HL-60 (cell line): ENCODE data around the gene EEF2K.

Source experiments
- DNase-seq, 2 experiments: peaks; one replicate each; pipeline ENCODE4 v3.0.0-alpha.2; 2010 to 2020; ENCODE audit warnings: low read depth in 1 of 2, low spot score in 1 of 2
- H3K27ac ChIP-seq: fragments of 250-450 bp; sonication (Bioruptor Pico); replicated peaks from 2 replicates; pipeline ENCODE4 v1.5.1; 2020; ENCODE audit warnings: mild to moderate bottlenecking, moderate library complexity
- H3K27me3 ChIP-seq: fragments of 250-450 bp; sonication (Bioruptor Pico); 2 replicates; pipeline ENCODE4 v1.5.1; 2021; ENCODE audit warnings: mild to moderate bottlenecking, moderate library complexity; ENCODE audit not compliant: insufficient read depth, poor library complexity, severe bottlenecking
- H3K4me3 ChIP-seq: replicated peaks from 2 replicates; pipeline ENCODE4 v1.5.1; 2011; ENCODE audit warnings: mild to moderate bottlenecking, control low read depth, low read length; ENCODE audit not compliant: insufficient read depth
- CTCF ChIP-seq: IDR thresholded peaks from one replicate; pipeline ENCODE4 v1.5.1; 2011; ENCODE audit warnings: low read length, control low read depth, inconsistent platforms; ENCODE audit not compliant: insufficient read depth
- GABPA ChIP-seq: IDR thresholded peaks from 2 replicates; pipeline ENCODE4 v1.6.1; 2012; ENCODE audit warnings: low read depth
- POLR2AphosphoS5 ChIP-seq: IDR thresholded peaks from 2 replicates; pipeline ENCODE4 v1.6.1; 2012; ENCODE audit warnings: low read depth
- REST ChIP-seq: IDR thresholded peaks from 2 replicates; pipeline ENCODE4 v1.6.1; 2012; ENCODE audit warnings: low read depth; ENCODE audit not compliant: insufficient replicate concordance
- SPI1 ChIP-seq: IDR thresholded peaks from 2 replicates; pipeline ENCODE4 v1.6.1; 2012; ENCODE audit warnings: low read depth, mild to moderate bottlenecking, borderline replicate concordance

EEF2K gene

GRCh38 chr16:22177968-22178930 is 27.8 kb upstream of the EEF2K start:
- TF ChIP-seq REST (no peak), GABPA (no peak), CTCF (no peak), POLR2AphosphoS5 (no peak), SPI1 (no peak)
- no peak overlapping the region for H3K27ac ChIP-seq
- H3K4me3 ChIP-seq = no peak overlapping the region
- DNase-seq = no peak
- peaks cover 2% of the 10 kb centered on the region for H3K27me3 ChIP-seq

- TF ChIP-seq CTCF (no peak), POLR2AphosphoS5 (no peak), GABPA (no peak), REST (no peak), SPI1 (no peak)
- no peak overlapping the region for H3K27ac ChIP-seq
- no peak overlapping the region for H3K4me3 ChIP-seq
- H3K27me3 ChIP-seq = peaks cover 2% of the 10 kb centered on the region
- no peak for DNase-seq
Observed at GRCh38 chr16:22181426-22181825, 24.7 kb upstream of the EEF2K start.

- Histone ChIP-seq H3K4me3 (no peak overlapping the region), H3K27ac (no peak overlapping the region), H3K27me3 (peaks cover 2% of the 10 kb centered on the region)
- TF ChIP-seq POLR2AphosphoS5 (no peak), SPI1 (no peak), REST (no peak), GABPA (no peak), CTCF (no peak)
- no peak for DNase-seq
Observed at GRCh38 chr16:22181843-22182242, 24.2 kb upstream of the EEF2K start.
